ENCODE data around the gene DUSP6. TPM values are rescaled to one million over a fixed set of nuclear protein-coding genes. Genes with fewer than 3 reads are reported as not detected.

DUSP6 gene
- polyA plus RNA-seq, 1 donor, result 51.6 TPM

- DNase-seq (ENCODE audit: low read depth), result no peak
These were observed 23.9 kb downstream of the DUSP6 start for GRCh38 chr12:89328151-89329030.

- DNase-seq (ENCODE audit: low read depth), result no peak
These were observed 24.7 kb downstream of the DUSP6 start for GRCh38 chr12:89327486-89328094.

GRCh38 chr12:89326239-89327040, 25.9 kb downstream of the DUSP6 start:
- no peak for DNase-seq (ENCODE audit: low read depth)

- DNase-seq (ENCODE audit: low read depth), result no peak
These were observed 26.8 kb downstream of the DUSP6 start for GRCh38 chr12:89325495-89325894.

- DNase-seq (ENCODE audit: low read depth), result no peak
These were observed 27.9 kb downstream of the DUSP6 start for GRCh38 chr12:89324437-89324836.

GRCh38 chr12:89323568-89324218, 28.6 kb downstream of the DUSP6 start:
- no peak for DNase-seq (ENCODE audit: low read depth)

- no peak for DNase-seq (ENCODE audit: low read depth)
These were observed 31.6 kb downstream of the DUSP6 start for GRCh38 chr12:89320735-89321134.

- DNase-seq (ENCODE audit: low read depth), result no peak
These were observed 32.7 kb downstream of the DUSP6 start for GRCh38 chr12:89319606-89320005.

GRCh38 chr12:89319122-89319521, 33.2 kb downstream of the DUSP6 start:
- peak; percentile 25 for DNase-seq (ENCODE audit: low read depth)

- no peak for DNase-seq (ENCODE audit: low read depth)
These were observed 35.6 kb downstream of the DUSP6 start for GRCh38 chr12:89316705-89317139.

- no peak for DNase-seq (ENCODE audit: low read depth)
These were observed 38.1 kb downstream of the DUSP6 start for GRCh38 chr12:89314060-89314761.

GRCh38 chr12:89311703-89312293, 40.5 kb downstream of the DUSP6 start:
- no peak for DNase-seq (ENCODE audit: low read depth)

GRCh38 chr12:89309815-89310214, 42.5 kb downstream of the DUSP6 start:
- no peak for DNase-seq (ENCODE audit: low read depth)

GRCh38 chr12:89309440-89309802, 42.9 kb downstream of the DUSP6 start:
- no peak for DNase-seq (ENCODE audit: low read depth)

GRCh38 chr12:89307474-89308253, 44.6 kb downstream of the DUSP6 start:
- no peak for DNase-seq (ENCODE audit: low read depth)

GRCh38 chr12:89306827-89307473, 45.4 kb downstream of the DUSP6 start:
- DNase-seq (ENCODE audit: low read depth), result no peak

- no peak for DNase-seq (ENCODE audit: low read depth)
These were observed 46.9 kb downstream of the DUSP6 start for GRCh38 chr12:89305373-89305772.

- no peak for DNase-seq (ENCODE audit: low read depth)
These were observed 52.4 kb downstream of the DUSP6 start for GRCh38 chr12:89299931-89300330.

GRCh38 chr12:89299417-89299816, 52.9 kb downstream of the DUSP6 start:
- no peak for DNase-seq (ENCODE audit: low read depth)
